Midbrain (tissue), 1 donor: Measurements from ENCODE around the gene DOCK4.

Experiments
- DNase-seq: peaks from one replicate; lab custom pipeline; 2025; lab: John Stamatoyannopoulos, UW

Gene DOCK4

DNA sequence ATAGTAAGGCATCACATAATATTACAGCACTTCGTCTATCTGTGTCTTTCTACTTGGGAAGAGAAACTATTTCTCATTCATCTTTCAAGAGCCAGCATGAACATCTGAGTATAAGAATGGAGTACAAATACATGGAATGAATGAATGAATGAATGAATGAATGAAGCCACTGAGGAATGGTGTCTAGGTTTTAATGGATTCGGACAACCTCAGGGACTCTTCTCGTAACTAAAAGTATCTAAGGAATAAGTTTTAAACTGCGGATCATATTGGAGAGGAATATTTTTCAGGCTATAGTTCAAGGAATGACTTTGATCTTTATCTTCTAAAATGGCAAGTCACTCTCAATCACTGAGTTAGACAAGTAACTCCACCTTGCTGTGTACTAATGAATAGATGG, 199.0 kb downstream of the DOCK4 start:
- no peak for DNase-seq

GRCh38 chr7:112006071-112006470, 200.1 kb downstream of the DOCK4 start:
- no peak for DNase-seq

- DNase-seq, result no peak
These were observed 200.9 kb downstream of the DOCK4 start for GRCh38 chr7:112005205-112005775.

DNA sequence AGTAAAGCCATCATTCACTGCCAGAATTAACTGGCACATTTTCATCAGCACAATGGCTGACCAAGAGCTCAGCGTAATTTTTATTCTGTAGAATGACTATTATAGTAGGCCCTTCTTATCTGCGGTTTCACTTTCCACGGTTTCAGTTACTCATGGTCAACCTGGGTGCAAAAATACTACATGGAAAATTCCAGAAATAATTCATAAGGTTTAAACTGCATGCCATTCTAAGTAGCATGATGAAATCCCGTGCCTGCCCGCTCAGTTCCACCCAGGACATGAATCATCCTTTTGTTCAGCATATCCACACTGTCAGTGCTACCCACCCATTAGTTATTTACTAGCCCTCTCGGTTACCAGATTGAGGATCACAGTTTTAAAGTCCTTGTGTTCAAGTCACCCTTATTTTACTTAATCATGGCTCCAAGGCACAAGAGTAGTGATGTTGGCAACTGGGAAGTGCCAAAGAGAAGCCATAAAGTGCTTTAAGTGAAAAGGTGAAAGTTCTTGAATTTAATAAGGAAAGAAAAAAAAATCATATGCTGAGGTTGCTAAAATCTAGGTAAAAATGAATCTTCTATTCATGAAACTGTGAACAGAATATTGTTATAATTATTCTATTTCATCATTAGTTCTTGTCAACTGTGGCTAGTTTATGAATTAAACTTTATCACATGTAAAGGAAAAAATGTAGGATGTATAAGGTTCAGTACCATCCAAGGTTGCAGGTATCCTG, 204.9 kb downstream of the DOCK4 start:
- peak; percentile 48 for DNase-seq

DNA sequence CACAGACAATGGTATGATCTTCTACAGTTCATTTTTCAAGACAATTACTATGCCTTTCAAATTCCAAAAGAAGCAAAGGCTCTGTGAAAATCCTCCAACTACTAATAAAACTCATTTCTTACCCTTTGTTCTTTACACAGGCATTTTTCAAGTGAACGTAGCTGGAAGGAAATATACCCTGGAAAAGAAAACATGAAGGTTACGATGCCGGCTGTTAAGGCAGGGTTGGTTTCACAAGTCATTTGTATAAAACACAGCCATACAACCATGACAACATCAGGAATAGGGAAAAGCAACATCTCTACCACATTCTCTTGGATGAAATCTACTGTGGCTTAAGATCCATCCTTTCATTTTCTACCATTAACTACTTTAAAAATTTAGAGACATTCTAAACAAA, 207.9 kb downstream of the DOCK4 start:
- DNase-seq, result no peak

- DNase-seq, result no peak
These were observed 208.7 kb downstream of the DOCK4 start for GRCh38 chr7:111997546-111997945.

DNA sequence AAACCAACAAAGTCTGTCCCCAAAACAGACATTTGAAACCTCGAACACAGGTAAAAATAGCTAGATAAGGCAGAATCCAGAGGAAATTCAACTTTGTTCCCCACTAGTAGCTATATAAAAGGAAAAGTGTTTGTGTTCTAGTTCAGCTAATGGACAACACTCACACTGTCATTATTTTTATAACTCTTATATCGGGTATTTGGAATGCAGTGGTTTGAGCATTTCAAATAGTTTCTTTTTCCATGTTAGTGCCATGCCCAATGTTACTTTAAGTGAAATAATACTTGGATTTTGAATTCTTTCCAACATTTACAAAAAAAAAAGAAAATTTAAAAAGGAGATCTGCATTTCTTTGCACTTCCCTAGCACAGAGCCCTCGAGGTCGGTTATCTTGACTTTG, 213.6 kb downstream of the DOCK4 start:
- no peak for DNase-seq

DNA sequence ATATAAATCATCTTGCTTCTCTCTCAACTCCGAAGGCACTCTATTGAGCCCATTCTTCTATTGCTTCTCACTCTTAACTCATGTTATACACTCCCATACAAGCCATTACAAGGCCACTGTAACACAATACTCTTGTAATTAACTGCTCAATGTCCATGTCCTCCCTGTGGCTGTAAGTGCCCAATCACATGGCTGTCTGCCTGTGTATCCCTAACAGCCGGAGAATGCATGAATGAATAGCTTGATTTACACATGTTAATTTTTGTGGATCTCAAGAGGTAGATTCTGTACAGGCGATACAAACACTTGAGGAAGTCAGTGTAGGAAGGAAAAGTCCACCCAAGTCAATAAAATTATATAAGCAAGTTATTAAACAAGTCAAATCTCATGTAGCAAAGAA, 215.6 kb downstream of the DOCK4 start:
- DNase-seq, result no peak

GRCh38 chr7:111987886-111988285, 218.3 kb downstream of the DOCK4 start:
- DNase-seq, result no peak

GRCh38 chr7:111987115-111987826, 218.9 kb downstream of the DOCK4 start:
- DNase-seq, result no peak

DNA sequence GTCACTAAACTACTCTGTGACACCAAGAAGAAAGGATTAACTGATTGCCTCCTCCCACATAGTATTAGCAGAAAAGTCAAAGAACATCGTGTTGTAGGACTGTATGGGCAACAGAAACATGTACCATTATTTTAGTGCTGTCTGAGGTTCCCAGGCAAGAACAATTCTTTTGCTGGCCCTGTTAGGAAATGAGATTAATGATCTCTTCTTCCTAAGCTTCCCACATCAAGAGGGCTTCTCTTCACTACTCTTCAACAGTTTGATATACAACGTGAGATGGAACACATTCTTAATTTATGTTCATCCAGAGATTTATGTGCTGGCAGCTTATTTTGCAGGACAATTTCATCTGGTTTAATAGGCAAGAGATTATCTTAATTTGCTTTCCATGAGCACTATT, 219.6 kb downstream of the DOCK4 start:
- no peak for DNase-seq

DNA sequence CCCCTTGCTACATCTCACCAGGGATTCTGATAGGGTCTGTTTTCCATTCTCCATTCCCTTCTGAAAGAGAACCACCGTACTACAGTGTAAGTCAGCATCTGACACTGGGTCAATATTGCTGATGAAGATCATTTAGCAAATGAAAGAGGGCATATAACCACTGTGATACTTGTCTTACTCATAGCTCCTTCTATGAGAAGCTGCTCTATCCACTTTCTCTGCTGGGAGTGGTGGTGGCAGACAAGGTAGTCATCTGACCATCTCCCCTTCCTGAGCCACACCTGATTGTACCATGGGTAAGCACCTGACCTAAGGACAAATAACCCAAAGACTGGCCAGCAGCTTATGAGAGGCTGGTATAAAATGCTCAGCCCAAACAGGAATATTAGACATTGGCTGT, 220.4 kb downstream of the DOCK4 start:
- DNase-seq, result no peak

GRCh38 chr7:111982804-111983203, 223.4 kb downstream of the DOCK4 start:
- no peak for DNase-seq

GRCh38 chr7:111982133-111982532, 224.1 kb downstream of the DOCK4 start:
- DNase-seq, result no peak

DNA sequence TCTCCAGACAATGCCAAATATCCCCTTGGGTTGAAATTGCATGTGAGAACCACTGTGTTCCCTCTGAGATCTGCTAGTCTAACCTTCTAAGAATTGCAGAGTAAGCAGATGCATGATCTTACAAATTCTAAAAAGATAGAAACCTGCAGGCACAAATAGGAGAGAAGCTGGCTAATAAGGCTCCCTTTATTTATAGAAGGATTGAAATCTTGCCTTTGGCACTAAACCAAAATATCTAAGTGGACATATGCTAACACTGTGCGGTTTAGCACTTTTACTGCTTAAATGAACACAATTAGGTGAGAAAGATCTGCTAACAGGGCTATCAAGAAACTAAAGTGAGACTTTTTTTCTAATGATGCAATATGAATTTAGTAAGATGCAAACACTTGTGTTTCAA, 225.5 kb downstream of the DOCK4 start:
- DNase-seq, result no peak

DNA sequence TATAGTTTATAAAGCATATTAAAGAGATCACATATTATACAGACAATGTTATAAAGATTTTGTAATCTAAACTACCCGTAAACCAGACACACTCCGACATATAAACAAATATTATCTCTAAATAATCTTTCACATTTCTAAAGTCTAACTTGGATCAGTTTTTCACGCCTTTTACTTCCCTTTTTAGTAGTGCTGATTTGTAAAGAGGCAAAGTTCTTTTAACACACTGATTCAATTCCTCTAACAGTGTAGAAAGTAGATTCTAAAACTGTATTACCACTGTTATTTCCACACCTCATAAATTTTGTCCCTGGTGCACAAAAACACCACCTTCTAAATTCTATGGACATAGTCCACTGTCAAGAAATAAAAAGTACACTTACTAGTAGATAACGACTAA, 230.9 kb downstream of the DOCK4 start:
- no peak for DNase-seq

DNA sequence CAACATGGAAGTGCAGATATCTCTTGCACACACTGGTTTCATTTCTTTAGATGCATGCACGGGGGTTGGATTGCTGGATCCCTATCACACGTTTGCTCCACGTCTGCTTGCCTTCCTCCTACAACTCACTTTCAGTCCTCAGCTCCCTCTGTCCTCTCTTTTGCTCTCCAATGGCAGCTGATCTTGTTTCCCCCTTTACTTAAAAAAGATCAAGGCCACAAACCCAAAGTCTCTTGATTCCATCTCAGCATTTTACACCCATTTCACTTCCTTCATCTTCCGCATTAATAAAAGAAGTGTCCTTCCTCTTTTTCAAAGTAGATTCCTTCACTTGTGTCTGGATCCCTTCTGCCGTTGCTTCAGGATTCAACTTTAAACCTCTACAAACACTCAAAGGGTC, 245.2 kb downstream of the DOCK4 start:
- DNase-seq, result no peak

DNA sequence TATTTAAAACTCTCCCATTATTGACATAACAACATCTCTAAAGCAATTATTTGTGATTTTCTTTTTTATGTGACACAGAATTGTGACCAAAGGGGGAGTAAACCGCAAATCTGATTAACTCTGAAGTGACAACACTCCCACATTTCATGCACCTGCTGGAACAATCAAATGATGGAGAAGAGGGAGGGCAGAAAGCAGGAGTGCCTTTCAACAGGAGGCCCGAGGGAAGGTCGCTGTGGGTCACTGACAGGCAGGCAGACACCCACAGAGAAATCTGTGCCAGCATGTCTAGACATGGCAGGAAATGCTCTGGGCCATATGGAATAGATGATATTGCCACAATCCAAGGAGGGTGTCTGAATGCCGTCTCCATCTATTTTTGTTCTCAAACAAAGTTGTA, 247.3 kb downstream of the DOCK4 start:
- DNase-seq, result peak; percentile 18

DNA sequence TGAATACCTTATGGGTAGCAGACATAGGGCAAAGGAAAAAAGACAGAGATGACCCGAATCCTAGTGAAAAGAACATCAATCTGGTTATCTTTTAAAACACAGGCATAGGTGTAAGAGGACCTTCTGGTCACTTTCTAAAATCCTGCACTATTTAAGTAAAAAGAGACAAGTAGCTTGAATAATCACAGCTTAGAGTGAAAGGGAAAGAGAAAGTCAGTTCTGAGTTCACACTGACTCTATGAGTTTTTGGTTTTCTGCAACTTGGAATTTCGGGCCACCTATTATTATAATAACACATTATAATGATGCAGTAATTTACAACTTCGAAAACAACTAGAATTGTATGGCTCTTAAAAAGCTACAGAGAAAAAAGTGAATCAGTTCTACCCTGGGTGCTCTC, 247.8 kb downstream of the DOCK4 start:
- DNase-seq, result no peak

GRCh38 chr7:111955616-111956015, 250.6 kb downstream of the DOCK4 start:
- DNase-seq, result no peak

DNA sequence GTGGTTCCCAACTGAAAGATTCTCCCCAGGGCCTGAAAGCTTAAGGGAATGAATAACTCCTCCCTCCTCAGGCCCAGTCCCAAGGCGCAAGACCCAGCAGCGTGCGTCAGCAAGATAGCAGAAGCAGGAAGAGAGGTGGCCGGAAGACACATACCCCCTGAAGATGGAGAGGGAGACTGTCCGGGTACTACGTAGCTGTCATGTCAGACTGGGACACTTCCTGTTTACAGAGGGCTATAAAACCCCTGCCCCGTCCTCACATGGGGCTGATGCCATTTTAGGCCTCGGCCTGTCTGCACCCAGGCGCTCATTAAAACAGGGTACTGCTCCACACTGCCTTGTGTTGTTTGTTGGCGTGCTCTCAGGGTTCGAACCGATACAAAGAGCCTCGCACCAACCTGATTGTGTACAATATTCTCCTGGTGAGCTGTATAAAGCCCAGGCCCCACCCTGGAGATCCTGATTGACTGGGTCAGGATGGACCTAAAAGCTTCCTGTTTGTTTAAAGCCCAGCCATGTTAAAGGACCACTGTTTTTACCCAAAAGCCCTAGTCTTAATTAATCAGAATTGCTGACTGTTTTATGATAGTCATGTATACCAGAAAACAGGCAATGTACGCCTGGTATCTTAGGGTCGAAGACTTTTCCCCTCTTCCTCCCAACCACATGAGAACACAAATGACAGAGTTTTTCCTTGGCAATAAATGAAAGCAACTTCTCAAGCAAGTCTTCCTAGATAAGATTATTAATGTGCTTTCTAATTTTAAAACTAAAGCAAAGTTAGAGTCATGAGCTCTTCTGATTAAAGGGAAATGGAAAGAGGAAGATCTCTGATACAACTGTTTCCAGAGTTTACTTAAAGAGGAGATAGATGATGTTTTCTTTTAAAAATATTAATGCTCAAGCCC, 251.5 kb downstream of the DOCK4 start:
- DNase-seq, result peak; percentile 34

DNA sequence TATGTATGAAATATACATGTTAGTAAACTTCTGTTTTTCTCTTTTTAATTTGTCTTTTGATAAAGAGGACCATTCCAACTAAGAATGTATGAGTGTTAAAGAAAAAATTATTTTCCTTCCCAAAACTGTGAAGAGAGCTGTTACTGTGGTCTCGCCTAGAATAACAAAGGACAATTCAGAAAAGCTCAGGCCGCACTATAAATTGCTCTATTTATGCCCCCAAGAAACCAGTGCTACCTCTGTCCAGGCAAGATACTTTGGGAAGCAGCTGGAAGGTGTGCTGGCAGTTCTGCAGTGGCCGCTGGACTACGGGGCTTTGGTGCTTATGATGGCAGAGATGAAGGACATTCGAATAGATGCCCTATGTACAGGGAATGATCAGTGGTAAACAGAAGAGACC, 252.1 kb downstream of the DOCK4 start:
- no peak for DNase-seq
